GM21367 (cell line): Measurements from ENCODE around the gene FKBP8.
"Not testable (repeated sequence)": the region's sequence is repeated elsewhere in the genome, so short reads cannot be mapped to it uniquely, and the experiment has no call there.

ENCODE experiments used
- ATAC-seq: cut with Tn5 transposase; IDR thresholded peaks from one replicate; pipeline ENCODE4 v1.9.1; 2021; ENCODE audit not compliant: unreplicated experiment

The FKBP8 gene

GRCh38 chr19:18542941-18543813, at the start of gene FKBP8:
FKBP8 (minus strand) TSS chr19:18543573; CDS start chr19:18541970, 1,603 bp downstream.
- ATAC-seq = peak; percentile 79

- ATAC-seq = not testable (repeated sequence)
These were observed 49.4 kb upstream of the FKBP8 start for GRCh38 chr19:18592732-18593131.

GRCh38 chr19:18591735-18592385, 48.5 kb upstream of the FKBP8 start:
- no peak for ATAC-seq

- ATAC-seq = no peak
These were observed 47.2 kb upstream of the FKBP8 start for GRCh38 chr19:18590273-18591272.

- peak; percentile 25 for ATAC-seq
These were observed 46.3 kb upstream of the FKBP8 start for GRCh38 chr19:18589380-18590272.

- peak; percentile 52 for ATAC-seq
These were observed 45.4 kb upstream of the FKBP8 start, which contains the start of gene REX1BD for GRCh38 chr19:18588611-18589379. REX1BD (plus strand) TSS chr19:18588798; CDS start chr19:18588802, 4 bp downstream.

- ATAC-seq = no peak
These were observed 44.7 kb upstream of the FKBP8 start for GRCh38 chr19:18587962-18588610.

GRCh38 chr19:18587561-18587960, 44.2 kb upstream of the FKBP8 start:
- ATAC-seq = no peak

- no peak for ATAC-seq
These were observed 42.9 kb upstream of the FKBP8 start for GRCh38 chr19:18586306-18586705.

GRCh38 chr19:18580311-18580710, 36.9 kb upstream of the FKBP8 start:
- no peak for ATAC-seq

- no peak for ATAC-seq
These were observed 34.1 kb upstream of the FKBP8 start for GRCh38 chr19:18577365-18577914.

- ATAC-seq = no peak
These were observed 33.0 kb upstream of the FKBP8 start for GRCh38 chr19:18576383-18576782.

- ATAC-seq = no peak
These were observed 31.4 kb upstream of the FKBP8 start for GRCh38 chr19:18574691-18575291.

GRCh38 chr19:18571564-18572344, 28.4 kb upstream of the FKBP8 start, which contains the start of gene UBA52:
UBA52 (plus strand) TSS chr19:18571857; CDS start chr19:18573301, 1,444 bp downstream.
- peak; percentile 80 for ATAC-seq

GRCh38 chr19:18568367-18568766, 25.0 kb upstream of the FKBP8 start:
- no peak for ATAC-seq

- no peak for ATAC-seq
These were observed 23.6 kb upstream of the FKBP8 start for GRCh38 chr19:18566953-18567352.

- ATAC-seq = no peak
These were observed 18.7 kb upstream of the FKBP8 start for GRCh38 chr19:18562086-18562485.
